Esophagus muscularis mucosa (tissue), 4 donors: ENCODE results near the gene DPRX. TPM values are rescaled to one million over a fixed set of nuclear protein-coding genes. Genes with fewer than 3 reads are reported as not detected.

Source experiments
- DNase-seq: peaks from one replicate; pipeline ENCODE4 v3.0.0-alpha.2; 2017; ENCODE audit errors: extremely low spot score
- H3K27ac ChIP-seq, 4 donors: fragments of 200-600 bp; sonication (generic); replicated peaks in 1 of 4; 1 replicate in 3 of 4; 2 replicates in 1 of 4; pipeline ENCODE4 v1.5.1; 2016 to 2019; ENCODE audit warnings: mild to moderate bottlenecking in 1 of 4
- H3K27me3 ChIP-seq, 4 donors: fragments of 200-600 bp; sonication (generic); one replicate each; pipeline versions ENCODE4 v1.5.1 to v1.6.0; 2016 to 2019
- H3K36me3 ChIP-seq, 4 donors: fragments of 200-600 bp; sonication (generic); one replicate each; pipeline ENCODE4 v1.5.1; 2016 to 2019
- H3K4me1 ChIP-seq, 4 donors: fragments of 200-600 bp; sonication (generic); one replicate each; pipeline ENCODE4 v1.5.1; 2016 to 2019
- H3K4me3 ChIP-seq, 4 donors: fragments of 200-600 bp; sonication (generic); 1 replicate in 2 of 4; 2 replicates in 2 of 4; pipeline ENCODE4 v1.5.1; 2016 to 2019; ENCODE audit warnings: mild to moderate bottlenecking in 4 of 4, moderate library complexity in 1 of 4
- H3K9me3 ChIP-seq, 4 donors: fragments of 200-600 bp; sonication (generic); 1 replicate in 3 of 4; 2 replicates in 1 of 4; pipeline ENCODE4 v1.5.1; 2016 to 2019
- CTCF ChIP-seq, 3 experiments: fragments of 200-600 bp in 2 of 3; fragments of 450-650 bp in 1 of 3; sonication (generic) in 2 of 3; IDR thresholded peaks; one replicate each; pipeline ENCODE4 v1.5.1; 2017 to 2019; ENCODE audit warnings: antibody characterized with exemption in 3 of 3, mild to moderate bottlenecking in 2 of 3, moderate library complexity in 1 of 3
- EP300 ChIP-seq: sonication (generic); formaldehyde crosslinking; IDR thresholded peaks from one replicate; pipeline ENCODE4 v1.6.1; 2017; ENCODE audit warnings: antibody characterized with exemption
- POLR2A ChIP-seq: fragments of 450-650 bp; IDR thresholded peaks from one replicate; pipeline ENCODE4 v1.6.1; 2017; ENCODE audit warnings: antibody characterized with exemption, moderate library complexity, mild to moderate bottlenecking, low read depth
- POLR2AphosphoS5 ChIP-seq, 2 donors: sonication (generic); formaldehyde crosslinking; IDR thresholded peaks; one replicate each; pipeline ENCODE4 v1.6.1; 2017; ENCODE audit warnings: antibody characterized with exemption in 2 of 2
- WGBS: methylation state at CpG from one replicate; pipeline ENCODE4 v1.1.5; 2018; 5-methylcytosine and 5-hydroxymethylcytosine counted together
- intact Hi-C: fragments of 100-400 bp; cut with DNase I; formaldehyde crosslinking; loops from one replicate; pipeline ENCODE4 v1.15.1; 2023
- total RNA-seq, 4 donors: library from RNA; depleted of rRNA; stranded (reverse); fragments of >200 nt; gene quantifications; one replicate each; pipeline versions ENCODE4 v1.1.0 to v1.2.1, GENCODE V29; 2016

DPRX gene
- total RNA-seq, 4 donors from 2014 or later, result not detected

DNA sequence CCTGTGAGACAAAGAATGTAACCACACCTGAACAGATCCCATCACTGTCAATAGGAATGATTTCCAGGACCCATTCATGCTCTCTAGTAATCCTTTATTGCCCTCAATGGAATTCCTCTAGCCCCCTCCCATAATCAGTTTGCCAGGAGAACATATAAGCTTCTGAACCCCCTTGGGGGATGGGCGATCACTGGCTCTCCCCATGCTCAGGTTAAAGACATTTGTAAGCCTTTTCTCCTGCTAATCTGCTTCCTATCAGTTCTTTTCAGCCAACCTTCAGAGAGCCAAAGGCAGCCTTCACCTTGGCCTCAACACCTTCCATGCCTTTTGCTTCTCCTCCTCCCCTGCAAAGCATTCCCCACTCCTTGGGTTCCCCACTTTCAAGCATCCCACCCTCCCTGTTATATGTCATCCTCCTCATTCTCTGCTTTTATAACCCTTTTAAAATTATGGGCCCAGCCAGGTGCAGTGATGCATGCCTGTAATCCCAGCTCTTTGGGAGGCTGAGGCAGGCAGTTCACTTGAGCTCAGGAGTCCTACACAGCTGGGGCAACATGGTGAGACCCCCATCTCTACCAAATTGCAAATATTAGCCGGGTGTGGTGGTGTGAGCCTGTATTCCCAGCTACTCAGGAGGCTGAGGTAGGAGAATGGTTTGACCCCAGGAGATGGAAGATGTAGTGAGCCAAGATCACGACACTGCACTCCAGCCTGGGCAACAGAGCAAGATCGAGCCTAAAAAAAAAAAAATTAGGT, 12.4 kb downstream of the DPRX start:
- Histone ChIP-seq H3K4me1 (no peaks in the 10 kb centered on the region), H3K27me3 (peaks cover 0 to 12% (median 0%) of the 10 kb centered on the region in 4 donors), H3K27ac (no peak overlapping the region), H3K4me3 (no peak overlapping the region), H3K36me3 (no peaks in the 10 kb centered on the region), H3K9me3 (peaks cover 0 to 13% (median 5%) of the 10 kb centered on the region in 4 donors)
- 64% methylated on average over 4 of the region's 4 CpGs for WGBS
- no peak for TF ChIP-seq CTCF (IDR thresholded peaks at IDR 0.05)
- no peak for TF ChIP-seq POLR2A
- TF ChIP-seq POLR2AphosphoS5 (IDR thresholded peaks at IDR 0.05), result no peak
- TF ChIP-seq EP300, result no peak
- DNase-seq, result no peak
- intact Hi-C loops, result no loop called here

GRCh38 chr19:53646144-53646543, 14.3 kb downstream of the DPRX start:
- TF ChIP-seq POLR2AphosphoS5 (IDR thresholded peaks at IDR 0.05) (no peak), CTCF (IDR thresholded peaks at IDR 0.05) (no peak), EP300 (no peak), POLR2A (no peak)
- no peaks in the 10 kb centered on the region for H3K4me1 ChIP-seq
- WGBS, result 92% methylated on average over 2 of the region's 2 CpGs
- H3K4me3 ChIP-seq, result no peak overlapping the region
- DNase-seq, result no peak
- no peak overlapping the region for H3K27ac ChIP-seq
- peaks cover 0 to 21% (median 9%) of the 10 kb centered on the region in 4 donors for H3K9me3 ChIP-seq
- intact Hi-C loops, result no loop called here
- H3K36me3 ChIP-seq, result no peaks in the 10 kb centered on the region
- H3K27me3 ChIP-seq, result peaks cover 0 to 12% (median 0%) of the 10 kb centered on the region in 4 donors

DNA sequence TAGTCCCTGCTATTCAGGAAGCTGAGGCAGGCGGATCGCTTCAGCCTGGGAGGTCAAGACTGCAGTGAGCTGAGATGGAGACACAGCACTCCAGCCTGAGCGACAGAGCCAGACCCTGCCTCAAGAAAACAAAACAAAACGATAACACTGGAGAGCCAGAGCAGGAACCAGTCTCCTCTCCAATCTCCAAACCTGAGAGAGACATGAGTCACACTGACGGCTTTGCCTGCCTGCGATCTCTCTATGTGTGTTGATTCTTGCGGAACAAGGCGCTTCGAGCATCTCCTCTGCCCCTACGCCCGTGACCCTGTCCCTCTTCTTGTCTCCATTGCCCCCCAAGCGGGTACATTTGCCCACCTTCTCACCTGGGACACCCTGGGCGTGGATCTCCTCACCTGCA, 15.6 kb downstream of the DPRX start:
- intact Hi-C loops, result no loop called here
- Histone ChIP-seq H3K4me3 (no peak overlapping the region), H3K36me3 (no peaks in the 10 kb centered on the region), H3K27ac (no peak overlapping the region), H3K4me1 (no peaks in the 10 kb centered on the region), H3K9me3 (peaks cover 0 to 21% (median 9%) of the 10 kb centered on the region in 4 donors), H3K27me3 (peaks cover 0 to 12% (median 0%) of the 10 kb centered on the region in 4 donors)
- DNase-seq, result no peak
- 95% methylated on average over 13 of the region's 13 CpGs for WGBS
- TF ChIP-seq EP300 (no peak), CTCF (IDR thresholded peaks at IDR 0.05) (no peak), POLR2A (no peak), POLR2AphosphoS5 (IDR thresholded peaks at IDR 0.05) (no peak)

- Histone ChIP-seq H3K36me3 (no peaks in the 10 kb centered on the region), H3K27me3 (peaks cover 0 to 12% (median 0%) of the 10 kb centered on the region in 4 donors), H3K9me3 (peaks cover 0 to 21% (median 9%) of the 10 kb centered on the region in 4 donors), H3K4me1 (no peaks in the 10 kb centered on the region), H3K27ac (no peak overlapping the region), H3K4me3 (no peak overlapping the region)
- no peak for DNase-seq
- 96% methylated on average over 33 of the region's 33 CpGs for WGBS
- no peak for TF ChIP-seq POLR2A
- TF ChIP-seq EP300, result no peak
- TF ChIP-seq POLR2AphosphoS5 (IDR thresholded peaks at IDR 0.05), result no peak
- no peak for TF ChIP-seq CTCF (IDR thresholded peaks at IDR 0.05)
- intact Hi-C loops, result no loop called here
Observed at GRCh38 chr19:53647792-53648191, 16.0 kb downstream of the DPRX start.
